ENCODE results near the gene METAP1D.
"Not testable (repeated sequence)": the region's sequence is repeated elsewhere in the genome, so short reads cannot be mapped to it uniquely, and the experiment has no call there.

The METAP1D gene

DNA sequence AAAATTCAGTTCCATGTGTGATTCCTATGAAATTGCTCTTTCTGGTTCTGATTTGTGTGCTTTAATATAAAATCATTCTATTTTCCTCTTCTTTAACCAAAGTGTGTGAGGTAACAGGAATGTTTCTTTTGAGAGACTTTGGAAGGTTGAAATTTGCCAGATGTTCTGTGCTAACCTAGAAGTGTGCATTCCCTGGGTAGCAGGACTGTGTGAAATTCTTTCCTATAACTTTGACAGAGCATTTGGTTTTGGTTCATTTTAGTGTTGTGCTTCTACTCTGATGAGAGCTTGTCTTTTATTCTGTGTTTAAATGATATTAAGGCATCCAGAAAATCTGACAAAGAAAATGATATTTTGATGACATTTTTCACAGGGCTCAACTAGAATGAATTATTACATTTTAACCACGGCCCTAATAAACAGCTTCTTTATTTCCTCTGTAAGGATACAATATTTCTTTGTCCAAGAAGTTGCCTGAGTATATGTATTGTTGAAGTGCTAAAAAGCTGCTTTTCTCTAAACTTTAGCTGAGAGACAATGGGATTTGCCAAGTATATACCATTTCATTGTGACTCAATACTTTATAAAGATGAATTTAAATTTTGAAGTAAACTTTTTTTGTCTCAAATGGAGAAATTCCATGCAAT is 50.8 kb downstream of the METAP1D start:
- DNase-seq, result no peak

DNA sequence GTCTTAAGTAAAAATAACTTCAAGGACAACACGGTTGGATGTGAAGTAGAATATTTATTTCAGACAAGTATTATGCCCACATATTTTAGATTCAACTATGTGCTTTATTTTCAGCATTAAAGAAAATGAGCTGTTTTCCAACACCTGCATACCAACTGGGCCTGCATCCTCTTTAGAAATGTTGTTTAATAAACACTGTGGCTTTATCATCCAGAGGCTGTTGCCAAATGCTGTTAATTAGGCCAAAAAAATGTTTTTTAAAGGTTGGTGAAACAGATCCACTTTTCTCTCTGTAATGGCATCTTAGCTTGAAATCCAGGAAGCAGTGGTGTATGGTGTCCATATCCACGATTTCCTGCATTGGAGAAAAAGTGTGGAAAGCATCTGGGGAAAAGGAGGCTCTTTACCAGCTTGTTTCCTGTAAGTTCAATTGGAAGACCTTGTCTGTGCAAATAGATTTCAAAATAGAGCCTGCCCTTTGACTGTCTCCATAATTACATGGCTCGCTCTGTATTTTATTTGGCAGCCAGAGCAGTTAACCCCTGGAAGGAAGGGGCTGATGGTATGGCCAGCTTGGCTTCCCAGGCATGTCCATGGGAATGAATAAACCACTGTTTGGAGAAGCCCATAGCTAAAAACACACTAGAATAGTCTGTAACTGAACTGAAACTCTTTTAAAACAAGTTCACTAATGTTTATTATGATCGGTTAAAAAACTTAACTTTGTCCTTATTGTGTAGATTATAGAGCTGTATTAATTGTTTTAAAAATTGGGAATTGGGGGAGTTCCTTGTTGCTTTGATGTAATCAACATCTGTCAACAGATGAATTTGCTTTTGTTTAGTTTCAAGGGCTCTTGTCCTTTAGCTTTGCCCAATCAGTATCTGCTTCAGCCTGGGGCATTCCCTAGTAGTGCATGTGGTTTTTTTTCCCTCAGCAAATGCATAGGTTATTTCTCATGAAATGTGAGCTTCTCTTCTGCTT is 52.5 kb downstream of the METAP1D start:
- no peak for DNase-seq

GRCh38 chr2:172053486-172053885 is 53.7 kb downstream of the METAP1D start:
- no peak for DNase-seq

- DNase-seq, result no peak
Observed at GRCh38 chr2:172056293-172056692, 56.5 kb downstream of the METAP1D start.

- no peak for DNase-seq
Observed at GRCh38 chr2:172058660-172059059, 58.9 kb downstream of the METAP1D start.

- not testable (repeated sequence) for DNase-seq
Observed at GRCh38 chr2:172060118-172060517, 60.4 kb downstream of the METAP1D start.

DNA sequence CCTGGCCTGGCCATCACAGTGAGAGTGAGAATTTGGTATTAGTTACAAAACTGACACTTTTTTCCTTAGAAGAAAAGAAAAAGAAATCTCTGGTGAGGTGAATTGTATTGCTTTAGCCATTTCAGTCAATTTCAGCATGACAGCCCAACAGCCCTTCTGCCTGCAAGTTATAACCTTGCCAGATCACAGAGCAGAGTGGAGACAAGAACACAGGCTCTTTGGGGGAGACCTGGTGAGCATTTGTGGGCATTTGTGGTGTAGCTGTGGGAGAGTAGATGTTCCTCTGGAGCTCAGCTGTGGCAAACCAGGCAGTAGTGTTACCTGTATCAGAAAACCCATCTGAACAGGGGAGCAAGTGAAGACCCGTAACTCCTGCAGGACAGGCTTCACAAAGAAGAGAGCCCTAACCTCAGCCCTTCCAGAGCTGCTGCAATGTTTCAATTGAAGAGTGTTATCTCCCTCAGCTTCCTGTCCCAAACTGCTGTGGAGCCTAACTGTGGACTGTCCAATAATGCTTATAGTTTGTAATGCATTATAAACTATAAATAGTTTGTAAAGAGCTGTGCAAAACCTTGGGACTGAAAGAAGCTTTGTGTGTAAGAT is 62.8 kb downstream of the METAP1D start:
- DNase-seq, result no peak

- no peak for DNase-seq
Observed at GRCh38 chr2:172063446-172063845, 63.7 kb downstream of the METAP1D start.

GRCh38 chr2:172065111-172065510 is 65.4 kb downstream of the METAP1D start:
- DNase-seq, result no peak

DNA sequence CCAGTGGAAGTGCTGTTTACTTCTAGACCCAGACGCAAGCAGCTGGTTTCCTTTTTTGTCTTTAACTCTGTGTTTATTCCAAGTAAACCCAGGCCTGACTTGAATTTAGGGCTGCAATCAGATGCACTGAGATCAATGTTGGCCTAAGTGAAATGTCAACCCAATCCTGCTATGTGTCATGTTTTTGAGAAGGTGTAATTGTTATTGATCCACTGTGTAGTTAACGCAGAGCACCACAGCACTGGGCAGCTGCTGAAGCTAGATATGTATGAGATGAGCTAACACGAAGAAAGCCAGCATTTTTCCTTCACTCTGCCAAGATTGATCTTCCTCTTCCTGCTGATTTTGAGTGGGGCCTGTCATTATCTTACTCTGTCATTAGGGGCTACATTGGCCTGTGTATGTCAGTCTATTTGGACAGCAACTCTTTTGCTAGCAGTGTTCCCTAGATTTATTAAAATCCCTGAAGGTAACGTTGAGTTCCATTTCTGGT is 66.7 kb downstream of the METAP1D start:
- DNase-seq, result no peak

DNA sequence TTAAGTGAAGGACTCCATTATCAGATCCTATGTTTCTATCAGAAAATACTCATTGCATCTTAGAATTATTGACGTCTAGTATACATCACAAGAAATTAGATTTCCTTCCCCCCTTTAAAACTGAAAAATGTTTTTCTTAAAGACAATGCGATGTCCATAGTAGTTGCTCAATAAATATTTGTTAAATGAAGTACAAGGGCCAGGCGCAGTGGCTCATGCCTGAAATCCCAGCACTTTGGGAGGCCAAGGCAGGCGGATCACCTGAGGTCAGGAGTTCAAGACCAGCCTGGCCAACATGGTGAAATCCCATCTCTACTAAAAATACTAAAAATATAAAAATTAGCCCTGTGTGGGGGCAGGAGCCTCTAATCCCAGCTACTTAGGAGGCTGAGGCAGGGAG is 68.2 kb downstream of the METAP1D start:
- not testable (repeated sequence) for DNase-seq

GRCh38 chr2:172070936-172071335 is 71.2 kb downstream of the METAP1D start:
- no peak for DNase-seq

- no peak for DNase-seq
Observed at GRCh38 chr2:172072303-172072702, 72.5 kb downstream of the METAP1D start.

GRCh38 chr2:172072706-172073105 is 73.0 kb downstream of the METAP1D start:
- no peak for DNase-seq

DNA sequence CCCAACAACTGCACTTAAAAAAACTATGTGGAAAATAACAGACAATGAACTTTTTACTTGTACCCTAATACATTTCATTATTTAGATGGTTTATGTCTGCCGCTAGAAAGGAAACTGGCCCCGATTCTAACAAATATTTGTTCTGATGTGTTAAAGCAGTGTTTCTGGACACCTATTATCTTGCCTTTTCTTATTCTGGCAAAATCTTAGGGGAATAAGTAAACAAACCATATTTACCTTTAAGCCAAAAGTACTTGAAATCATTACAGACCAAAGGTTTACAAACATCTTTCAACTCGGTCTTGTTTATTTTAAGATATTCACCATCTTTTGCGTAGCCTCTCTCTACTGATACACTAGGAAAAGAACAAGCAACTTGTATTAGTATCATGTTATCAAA is 73.8 kb downstream of the METAP1D start:
- DNase-seq, result no peak

DNA sequence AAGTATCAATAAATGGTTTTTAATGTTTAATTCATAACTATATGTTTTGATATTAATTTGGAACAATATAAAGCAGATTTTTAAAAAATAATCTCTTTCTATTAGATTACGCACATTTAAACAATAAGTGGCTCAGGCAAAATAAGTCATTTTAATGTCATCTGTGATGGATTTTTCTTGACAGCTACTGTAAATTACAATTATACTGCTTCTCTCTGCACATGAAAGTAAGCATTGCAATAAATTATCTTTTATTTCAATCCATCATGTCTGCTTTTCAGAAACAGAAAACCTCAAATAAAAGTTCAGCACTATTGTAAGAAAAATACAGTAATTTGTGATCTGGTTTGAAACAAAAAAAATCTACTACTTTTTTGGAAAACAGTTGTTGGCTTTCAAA is 74.5 kb downstream of the METAP1D start:
- no peak for DNase-seq

DNA sequence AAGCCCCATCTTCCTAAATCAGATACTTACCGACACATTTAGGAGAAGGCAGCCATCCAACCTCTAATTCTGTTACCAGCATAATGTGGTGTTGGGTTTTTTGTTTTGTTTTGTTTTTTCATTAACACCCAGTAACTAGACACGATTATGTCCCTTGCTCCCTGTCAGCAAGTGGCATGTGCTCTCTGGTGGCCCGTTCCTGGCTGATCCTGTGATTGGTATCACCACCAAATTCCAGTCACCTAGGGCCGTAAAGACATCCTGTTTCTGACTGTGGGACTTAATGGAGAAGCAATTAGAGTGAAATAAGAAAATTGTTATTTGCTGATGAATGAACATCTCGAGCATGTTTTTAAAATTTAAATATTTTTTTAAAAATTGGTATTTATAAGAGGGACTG is 79.7 kb downstream of the METAP1D start:
- DNase-seq, result no peak

- no peak for DNase-seq
Observed at GRCh38 chr2:172079838-172080640, 80.3 kb downstream of the METAP1D start.

GRCh38 chr2:172080641-172081220 is 81.0 kb downstream of the METAP1D start:
- DNase-seq, result no peak

DNA sequence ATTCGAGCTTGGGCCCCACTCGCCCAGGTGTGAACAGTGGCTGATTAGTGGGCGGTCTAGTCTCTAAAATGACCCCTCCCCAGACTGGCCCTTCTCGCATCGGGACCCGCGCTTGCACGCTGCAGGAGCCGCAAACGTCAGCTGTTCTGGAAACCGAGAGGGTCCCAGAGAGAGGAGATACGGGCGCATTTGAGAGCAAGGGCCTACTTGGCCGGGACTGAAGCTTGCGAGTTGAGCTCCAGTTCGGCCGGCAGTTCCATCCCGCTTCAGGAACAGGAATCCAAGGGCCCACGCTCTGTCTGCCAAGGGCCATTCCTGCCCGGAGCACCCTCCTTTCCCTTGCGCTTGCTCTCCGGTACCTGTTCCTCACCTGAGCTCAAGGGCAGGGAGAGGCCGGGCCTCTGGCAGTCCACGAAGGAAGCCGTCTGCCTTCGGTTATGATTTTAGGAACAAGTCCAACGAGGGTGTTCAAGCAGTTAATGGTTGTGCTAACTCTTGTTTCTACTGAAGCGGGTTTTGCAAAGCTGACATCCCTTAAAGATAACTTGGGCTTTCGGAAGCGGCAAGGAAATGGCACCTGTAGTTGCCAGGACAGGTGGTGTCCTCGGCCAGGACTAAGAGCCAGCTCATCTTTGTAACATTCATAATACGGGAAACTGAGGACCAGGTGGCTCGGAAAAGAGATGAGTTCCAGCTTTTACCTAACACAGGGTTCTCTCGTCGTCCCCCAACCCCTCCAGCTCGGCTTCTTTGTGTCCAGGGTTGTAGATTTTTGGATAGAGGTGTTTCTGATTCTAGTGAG is 81.7 kb downstream of the METAP1D start:
- no peak for DNase-seq
